Measurements from ENCODE around the gene CFAP57. TPM values are rescaled to one million over a fixed set of nuclear protein-coding genes. Genes with fewer than 3 reads are reported as not detected.

Gene CFAP57
- total and polyA plus RNA-seq, 2 of the 8 experiments (the other 6 are each of a cell fraction or from before 2014, with no cell fraction given): 0.20 to 0.80 TPM

- no peak overlapping the region for H2AK5ac ChIP-seq (ENCODE audit: low read depth, low read length)
- no peak overlapping the region for H4K8ac ChIP-seq (ENCODE audit: extremely low read depth, insufficient read depth, low read length)
- H3K4me2 ChIP-seq (ENCODE audit: insufficient read depth in 1 of 2, low read depth in 2 of 2, low read length in 2 of 2): no peak overlapping the region
- H2BK12ac ChIP-seq (ENCODE audit: low read depth, low read length): no peak overlapping the region
- H2AFZ ChIP-seq (ENCODE audit: low read length): no peak overlapping the region
- no peaks in the 10 kb centered on the region for H3K27me3 ChIP-seq (replicated peaks in 1 of 4; ENCODE audit: control insufficient read depth in 3 of 4, extremely low read depth in 1 of 4, insufficient read depth in 3 of 4, low read length in 3 of 4)
- no peak overlapping the region for H2BK15ac ChIP-seq (ENCODE audit: low read length)
- DNase-seq (ENCODE audit: low read depth in 1 of 2, low spot score in 2 of 2): no peak
- CTCF ChIA-PET (ENCODE audit: partially characterized antibody): no interaction called here
- H3K79me2 ChIP-seq (ENCODE audit: control insufficient read depth in 1 of 2, insufficient read depth in 2 of 2, low read length in 2 of 2): no peaks in the 10 kb centered on the region
- TF ChIP-seq ZNF274 (IDR thresholded peaks at IDR 0.05; ENCODE audit: borderline replicate concordance, extremely low read depth, low read length) (no peak), GABPA (IDR thresholded peaks at IDR 0.05; ENCODE audit: borderline replicate concordance, insufficient read depth, low read length) (no peak)
- no peak overlapping the region for H3K27ac ChIP-seq (ENCODE audit: low read depth, low read length)
- no peak overlapping the region for H4K91ac ChIP-seq (replicated peaks; ENCODE audit: insufficient read length, low read length)
- H2BK5ac ChIP-seq (ENCODE audit: low read depth, low read length): no peak overlapping the region
- H3K4ac ChIP-seq (replicated peaks; ENCODE audit: insufficient read length, low read depth, low read length): no peak overlapping the region
- no peaks in the 10 kb centered on the region for H4K20me1 ChIP-seq (replicated peaks in 1 of 2; ENCODE audit: control insufficient read depth in 1 of 2, insufficient read depth in 2 of 2, low read length in 2 of 2)
- H3K36me3 ChIP-seq (ENCODE audit: control insufficient read depth in 2 of 4, insufficient read depth in 4 of 4, low read length in 3 of 4): no peaks in the 10 kb centered on the region
- H4K5ac ChIP-seq (ENCODE audit: insufficient read length, low read depth, low read length): no peak overlapping the region
- FAIRE-seq: no peak
- H3K4me3 ChIP-seq (ENCODE audit: extremely low read depth in 1 of 4, insufficient read depth in 2 of 4, low read depth in 3 of 4, low read length in 4 of 4): no peak overlapping the region
- no peak overlapping the region for H2BK120ac ChIP-seq (replicated peaks; ENCODE audit: low read depth, low read length)
- H3K18ac ChIP-seq (ENCODE audit: extremely low read depth, low read length): no peak overlapping the region
- H3K9me3 ChIP-seq (ENCODE audit: insufficient read depth in 2 of 2, low read depth in 1 of 2, low read length in 1 of 2): peaks cover 23 to 44% of the 10 kb centered on the region in 2 experiments
- WGBS, 2 experiments (ENCODE audit: extremely low coverage in 1 of 2, insufficient coverage in 1 of 2, insufficient read length in 1 of 2, insufficient replicate concordance in 2 of 2, low coverage in 1 of 2, low lambda C conversion rate in 2 of 2, missing lambda C conversion rate in 1 of 2): 78% methylated on average over 9 of the region's 10 CpGs; no CpG with 5 or more reads in 1 of the 2 experiments
- no peak overlapping the region for H3K14ac ChIP-seq (ENCODE audit: insufficient read length)
- no peaks in the 10 kb centered on the region for H3K23me2 ChIP-seq (ENCODE audit: low read depth, low read length)
- no peak overlapping the region for H3K23ac ChIP-seq (ENCODE audit: insufficient read length)
- H3K4me1 ChIP-seq (replicated peaks in 1 of 4; ENCODE audit: control insufficient read depth in 3 of 4, insufficient read depth in 4 of 4, low read length in 3 of 4): no peaks in the 10 kb centered on the region
- no peaks in the 10 kb centered on the region for H3K79me1 ChIP-seq (ENCODE audit: low read depth, low read length)
- H3K56ac ChIP-seq (replicated peaks; ENCODE audit: insufficient read length, low read depth, low read length): no peak overlapping the region
- POLR2A ChIA-PET (ENCODE audit: partially characterized antibody): interaction anchor here (1.9 kb wide), 1 partner anchor 13 kb away, joined by 5 read pairs; no protein-coding TSS in a partner anchor
- no peak overlapping the region for H3K9ac ChIP-seq (replicated peaks in 1 of 4; ENCODE audit: extremely low read depth in 1 of 4, low read depth in 3 of 4, low read length in 3 of 4)
- no peak overlapping the region for H2BK20ac ChIP-seq (ENCODE audit: low read length)
These were observed 83.5 kb downstream of the CFAP57 start for GRCh38 chr1:43255438-43256210.

All from H1 (cell line).